Fibroblast of pulmonary artery (primary cell): ENCODE results near the gene PLCXD1.

Experiments
- DNase-seq: peaks from one replicate; pipeline ENCODE4 v3.0.0-alpha.2; 2010; ENCODE audit warnings: low read depth
- H3K4me3 ChIP-seq: replicated peaks from 2 replicates; pipeline ENCODE4 v1.5.1; 2011; ENCODE audit warnings: low read depth, mild to moderate bottlenecking, control low read depth, low read length, moderate library complexity
- TF ChIP-seq, protein P1 (sequence below): IDR thresholded peaks from 2 replicates; pipeline ENCODE4 v1.5.1; 2011; ENCODE audit warnings: mild to moderate bottlenecking, control low read depth, low read length, inconsistent platforms; ENCODE audit errors: missing control alignments

The PLCXD1 gene

DNA sequence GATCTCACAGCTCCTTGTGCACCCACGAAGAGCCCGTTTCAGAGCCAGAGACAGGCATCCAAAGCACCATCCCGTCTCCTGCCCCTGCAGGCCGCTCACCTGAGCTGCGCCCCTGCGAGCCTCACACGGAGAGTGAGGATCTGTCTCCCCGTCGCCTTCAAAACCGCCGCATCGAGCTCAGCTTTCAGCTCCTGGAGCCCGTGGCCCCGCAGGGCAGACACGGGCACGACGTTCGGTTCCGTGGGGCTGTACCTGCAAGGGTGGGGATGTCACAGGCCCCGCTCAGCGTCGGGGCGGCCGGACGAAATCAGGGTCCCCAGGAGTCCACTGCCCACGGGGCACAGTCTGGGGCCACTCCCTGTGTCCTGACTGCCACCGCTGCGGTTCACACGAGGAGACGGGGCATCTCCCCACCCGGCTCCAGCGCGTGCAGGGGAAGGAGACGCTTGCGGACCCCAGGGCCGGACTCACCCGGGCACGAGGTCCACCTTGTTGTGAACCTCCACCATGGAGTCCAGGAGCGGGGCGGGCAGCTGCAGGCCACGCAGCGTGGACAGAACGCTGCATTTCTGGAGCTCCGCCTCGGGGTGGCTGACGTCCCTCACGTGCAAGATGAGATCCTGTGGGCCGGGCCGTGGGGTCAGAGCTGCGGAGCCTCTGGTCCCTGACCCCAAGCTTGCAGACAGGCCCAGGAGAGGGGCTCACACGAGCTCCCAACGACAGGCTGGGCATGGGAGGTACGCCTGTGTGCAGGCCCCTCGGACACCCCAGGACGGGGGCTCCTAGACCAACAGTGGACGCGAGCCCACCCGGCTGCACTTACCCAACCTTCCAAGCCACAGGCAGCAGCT, 26.3 kb downstream of the PLCXD1 start:
- H3K4me3 ChIP-seq, result no peak overlapping the region
- TF ChIP-seq, protein P1, sequence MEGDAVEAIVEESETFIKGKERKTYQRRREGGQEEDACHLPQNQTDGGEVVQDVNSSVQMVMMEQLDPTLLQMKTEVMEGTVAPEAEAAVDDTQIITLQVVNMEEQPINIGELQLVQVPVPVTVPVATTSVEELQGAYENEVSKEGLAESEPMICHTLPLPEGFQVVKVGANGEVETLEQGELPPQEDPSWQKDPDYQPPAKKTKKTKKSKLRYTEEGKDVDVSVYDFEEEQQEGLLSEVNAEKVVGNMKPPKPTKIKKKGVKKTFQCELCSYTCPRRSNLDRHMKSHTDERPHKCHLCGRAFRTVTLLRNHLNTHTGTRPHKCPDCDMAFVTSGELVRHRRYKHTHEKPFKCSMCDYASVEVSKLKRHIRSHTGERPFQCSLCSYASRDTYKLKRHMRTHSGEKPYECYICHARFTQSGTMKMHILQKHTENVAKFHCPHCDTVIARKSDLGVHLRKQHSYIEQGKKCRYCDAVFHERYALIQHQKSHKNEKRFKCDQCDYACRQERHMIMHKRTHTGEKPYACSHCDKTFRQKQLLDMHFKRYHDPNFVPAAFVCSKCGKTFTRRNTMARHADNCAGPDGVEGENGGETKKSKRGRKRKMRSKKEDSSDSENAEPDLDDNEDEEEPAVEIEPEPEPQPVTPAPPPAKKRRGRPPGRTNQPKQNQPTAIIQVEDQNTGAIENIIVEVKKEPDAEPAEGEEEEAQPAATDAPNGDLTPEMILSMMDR, result no peak
- no peak for DNase-seq

DNA sequence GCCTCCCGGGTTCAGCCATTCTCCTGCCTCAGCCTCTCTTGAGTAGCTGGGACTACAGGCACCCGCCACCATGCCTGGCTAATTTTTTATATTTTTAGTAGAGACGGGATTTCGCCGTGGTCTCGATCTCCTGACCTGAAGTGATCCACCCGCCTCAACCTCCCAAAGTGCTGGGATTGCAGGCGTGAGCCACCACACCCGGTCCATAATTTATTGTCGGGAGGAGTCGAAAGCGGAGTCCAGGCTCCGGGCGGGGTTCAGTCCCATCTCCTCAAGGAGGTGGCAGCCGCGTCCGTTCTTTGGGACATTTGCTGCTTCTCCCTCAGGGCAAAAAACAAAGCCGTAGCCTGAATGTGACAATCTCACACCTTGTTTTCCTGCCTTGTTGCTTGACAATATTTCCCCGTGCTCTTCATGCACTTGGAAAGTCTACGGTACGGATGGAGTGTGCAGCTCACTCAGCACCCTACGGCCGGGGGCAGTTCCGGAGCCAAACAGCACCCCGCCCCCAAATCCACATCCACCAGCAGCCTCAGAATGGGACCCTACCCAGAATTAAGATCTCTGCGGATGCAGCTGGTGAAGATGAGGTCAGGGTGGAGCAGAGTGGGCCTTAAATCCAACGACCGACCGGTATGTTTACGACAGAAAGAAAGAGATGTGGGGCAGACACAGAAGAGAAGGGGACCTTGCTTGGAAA, 27.8 kb downstream of the PLCXD1 start:
- no peak overlapping the region for H3K4me3 ChIP-seq
- DNase-seq, result no peak
- TF ChIP-seq, protein P1, result no peak

DNA sequence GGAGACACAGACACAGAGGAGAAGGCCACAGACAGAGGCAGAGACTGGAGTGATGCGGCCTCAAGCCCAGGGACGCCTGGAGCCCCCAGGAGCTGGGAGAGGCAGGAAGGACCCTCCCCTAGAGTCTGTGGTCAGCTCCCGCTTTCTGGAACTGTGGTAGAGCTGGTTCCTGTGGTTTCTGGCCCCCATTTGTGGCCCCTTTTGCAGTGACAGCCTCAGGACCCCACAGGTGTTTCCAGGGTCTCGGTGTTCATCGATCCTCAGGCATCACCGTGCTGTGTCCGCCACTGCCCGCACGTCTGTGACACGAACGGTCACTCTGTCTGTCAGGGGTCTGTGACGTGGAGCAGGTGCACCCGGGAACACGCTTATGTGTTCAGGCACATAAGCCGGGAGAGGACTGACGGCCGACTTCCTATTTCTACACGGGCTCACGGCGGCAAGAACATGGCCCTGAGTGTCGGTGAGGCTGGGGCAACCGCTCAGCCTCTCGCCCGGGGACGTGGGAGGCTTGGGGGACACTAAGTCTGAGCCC, 29.5 kb downstream of the PLCXD1 start:
- no peak overlapping the region for H3K4me3 ChIP-seq
- DNase-seq, result no peak
- TF ChIP-seq, protein P1, result no peak

DNA sequence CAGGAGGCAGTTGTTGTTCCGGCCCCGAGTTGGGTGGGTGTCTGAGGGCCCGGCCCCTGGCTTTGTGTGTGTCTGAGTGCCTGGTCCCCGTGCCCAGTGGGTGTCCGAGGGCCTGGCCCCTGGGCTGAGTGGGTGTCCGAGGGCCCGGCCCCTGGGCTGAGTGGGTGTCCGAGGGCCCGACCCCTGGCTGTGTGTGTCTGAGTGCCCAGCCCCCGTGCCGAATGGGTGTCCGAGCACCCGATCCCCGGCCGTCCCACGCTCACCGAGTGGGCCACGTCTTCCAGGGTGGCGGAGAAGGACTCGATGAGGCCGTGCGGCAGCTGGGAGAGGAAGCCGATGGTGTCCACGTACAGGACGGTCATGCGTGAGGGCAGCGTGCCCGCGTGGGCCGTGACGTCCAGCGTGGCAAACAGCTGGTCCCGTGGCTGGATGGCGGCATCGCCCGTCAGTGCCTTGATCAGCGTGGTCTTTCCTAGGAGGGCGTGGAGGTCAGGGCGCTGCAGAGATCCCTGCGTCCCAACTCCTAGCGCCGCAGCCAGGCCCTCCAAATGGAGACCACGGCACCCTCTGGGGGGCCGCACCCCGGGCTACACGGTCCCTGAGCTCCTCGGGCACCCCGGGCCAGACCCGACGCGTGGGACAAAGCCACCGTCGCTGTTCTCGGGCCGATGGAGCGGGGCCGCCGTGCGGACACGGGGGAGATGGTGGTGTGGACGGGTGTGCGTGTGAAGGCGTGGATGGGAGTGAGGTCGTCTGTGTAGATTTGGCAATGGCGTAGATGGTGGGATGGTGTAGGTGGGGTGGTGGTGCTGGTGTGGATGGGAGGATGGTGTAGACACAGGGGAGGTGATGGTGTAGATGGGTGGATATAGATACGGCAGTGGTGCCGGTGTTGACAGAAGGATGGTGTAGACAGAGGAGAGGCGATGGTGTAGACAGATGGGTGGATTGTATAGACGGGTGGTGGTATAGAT, 30.3 kb downstream of the PLCXD1 start:
- no peak for DNase-seq
- TF ChIP-seq, protein P1, result no peak
- H3K4me3 ChIP-seq, result no peak overlapping the region

DNA sequence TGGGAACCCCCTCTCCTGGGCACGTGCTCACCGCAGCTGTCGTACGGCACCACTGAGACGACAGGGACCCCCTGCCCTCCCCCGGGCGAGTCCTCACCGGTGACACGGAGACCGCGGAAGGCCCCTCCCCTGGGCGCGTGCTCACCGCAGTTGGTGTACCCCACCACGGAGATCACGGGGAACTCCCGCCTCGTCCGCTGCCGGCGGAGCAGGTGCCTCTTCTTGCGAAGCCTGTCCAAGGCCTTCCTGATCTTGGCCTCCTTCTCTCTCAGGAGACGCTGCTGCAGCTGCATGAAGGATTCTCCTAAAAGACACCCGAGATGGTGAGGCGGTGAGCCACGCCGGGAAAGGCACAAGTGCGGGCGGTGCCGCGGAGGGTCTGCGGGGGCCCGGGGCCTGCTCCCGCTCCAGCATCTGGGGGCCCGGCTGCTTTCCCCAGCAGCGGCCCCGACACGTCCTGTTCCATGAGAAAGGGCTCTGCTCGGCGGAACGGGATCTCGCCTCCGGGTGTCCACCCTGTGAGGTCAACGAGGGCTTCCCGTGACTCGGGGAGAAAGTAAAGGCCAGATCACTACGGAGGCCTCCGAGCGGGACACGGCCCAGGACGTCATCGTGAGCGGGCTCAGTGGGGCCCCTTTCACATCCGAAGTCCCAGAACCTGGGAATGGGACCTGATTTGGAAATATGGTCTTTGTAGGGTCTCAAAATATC, 31.6 kb downstream of the PLCXD1 start:
- TF ChIP-seq, protein P1, result no peak
- DNase-seq, result no peak
- no peak overlapping the region for H3K4me3 ChIP-seq

DNA sequence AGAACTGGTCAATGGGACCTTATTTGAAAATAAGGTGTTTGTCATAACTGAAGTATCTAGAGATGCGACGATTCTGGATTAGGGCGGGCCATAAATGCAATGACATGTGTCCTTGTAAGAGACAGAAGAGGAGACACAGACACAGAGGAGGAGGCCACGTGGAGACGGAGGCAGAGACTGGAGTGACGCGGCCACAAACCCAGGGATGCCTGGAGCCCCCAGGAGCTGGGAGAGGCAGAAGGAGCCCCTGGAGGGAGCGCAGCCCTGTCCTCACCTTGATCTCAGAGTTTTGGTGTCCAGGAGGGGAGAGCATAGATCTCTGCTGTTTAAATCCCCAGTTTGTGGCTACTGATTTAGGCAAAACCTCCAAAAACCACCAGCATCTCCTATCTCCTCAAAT, 32.4 kb downstream of the PLCXD1 start:
- no peak for DNase-seq
- H3K4me3 ChIP-seq, result no peak overlapping the region
- TF ChIP-seq, protein P1, result no peak
